ENCODE results near the gene GAREM1.

DNA sequence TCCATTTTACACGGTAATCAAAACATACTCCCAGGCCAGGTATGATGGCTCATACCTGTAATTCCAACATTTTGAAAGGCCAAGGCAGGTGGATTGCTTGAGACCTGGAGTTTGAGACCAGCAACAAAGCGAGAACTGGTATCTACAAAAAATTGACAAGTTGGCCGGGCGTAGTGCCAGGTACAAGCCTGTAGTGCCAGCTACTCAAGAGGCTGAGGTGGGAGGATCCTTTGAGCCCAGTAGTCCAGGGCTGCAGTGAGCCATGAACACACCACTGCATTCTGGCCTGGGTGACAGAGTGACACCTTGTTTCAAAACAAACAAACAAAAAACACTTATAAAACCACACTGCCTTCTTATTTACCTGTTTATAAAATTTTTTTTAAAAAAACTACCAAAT is 80.8 kb downstream of the GAREM1 start:
- TF ChIP-seq SAP30 (IDR thresholded peaks at IDR 0.05; ENCODE audit: borderline replicate concordance, insufficient read depth, low read depth, low read length, poor library complexity, severe bottlenecking) = no peak
- no peak for TF ChIP-seq NFXL1 (CRISPR knock-in tag; IDR thresholded peaks at IDR 0.05)
- TF ChIP-seq NFIC (IDR thresholded peaks at IDR 0.05) = no peak
